ENCODE results near the gene CLDN18. TPM values are rescaled to one million over a fixed set of nuclear protein-coding genes. Genes with fewer than 3 reads are reported as not detected.

The CLDN18 gene
- total RNA-seq, 2 experiments from 2014 or later, result not detected

- Mint-ChIP-seq H3K4me1 (ENCODE audit: low read depth) (no peaks in the 10 kb centered on the region), H3K27me3 (peaks cover 20% of the 10 kb centered on the region), H3K36me3 (no peaks in the 10 kb centered on the region), H3K9me3 (no peaks in the 10 kb centered on the region), H3K4me3 (no peak overlapping the region), H3K27ac (no peak overlapping the region)
- DNase-seq, result no peak
- intact Hi-C loops (cut with micrococcal nuclease), result no loop called here
- ChIA-PET POLR2A (no interaction called here), CTCF (no interaction called here)
Measured at GRCh38 chr3:138003069-138003468, 6.9 kb upstream of the CLDN18 start.

DNA sequence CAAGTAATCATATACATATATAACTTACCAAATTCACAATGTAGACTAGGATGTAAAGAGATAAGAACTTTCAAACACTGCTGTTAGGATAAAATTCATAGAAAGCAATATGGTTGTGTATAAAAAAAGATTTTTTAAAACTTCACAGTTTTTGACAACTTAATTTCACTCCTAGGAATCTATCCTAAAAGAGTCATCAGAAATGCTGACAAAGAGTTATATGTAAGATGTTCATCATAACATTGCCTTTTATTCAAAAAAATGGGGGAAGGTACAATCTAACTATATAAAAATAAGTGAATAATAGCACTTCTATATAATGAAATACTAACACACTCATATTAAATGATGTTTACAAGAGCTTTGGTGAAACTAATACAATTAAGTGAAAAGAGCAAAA lies 4.3 kb upstream of the CLDN18 start:
- ChIA-PET CTCF (no interaction called here), POLR2A (no interaction called here)
- Mint-ChIP-seq H3K36me3 (no peaks in the 10 kb centered on the region), H3K27ac (no peak overlapping the region), H3K9me3 (no peaks in the 10 kb centered on the region), H3K4me1 (ENCODE audit: low read depth) (no peaks in the 10 kb centered on the region), H3K27me3 (peaks cover 7% of the 10 kb centered on the region), H3K4me3 (no peak overlapping the region)
- intact Hi-C loops (cut with micrococcal nuclease), result no loop called here
- DNase-seq, result no peak

GRCh38 chr3:138007898-138008297 lies 2.1 kb upstream of the CLDN18 start:
- Mint-ChIP-seq H3K4me3 (no peak overlapping the region), H3K9me3 (no peaks in the 10 kb centered on the region), H3K27me3 (peaks cover 6% of the 10 kb centered on the region), H3K27ac (no peak overlapping the region), H3K36me3 (no peaks in the 10 kb centered on the region), H3K4me1 (ENCODE audit: low read depth) (no peaks in the 10 kb centered on the region)
- intact Hi-C loops (cut with micrococcal nuclease), result no loop called here
- ChIA-PET POLR2A (no interaction called here), CTCF (no interaction called here)
- no peak for DNase-seq

DNA sequence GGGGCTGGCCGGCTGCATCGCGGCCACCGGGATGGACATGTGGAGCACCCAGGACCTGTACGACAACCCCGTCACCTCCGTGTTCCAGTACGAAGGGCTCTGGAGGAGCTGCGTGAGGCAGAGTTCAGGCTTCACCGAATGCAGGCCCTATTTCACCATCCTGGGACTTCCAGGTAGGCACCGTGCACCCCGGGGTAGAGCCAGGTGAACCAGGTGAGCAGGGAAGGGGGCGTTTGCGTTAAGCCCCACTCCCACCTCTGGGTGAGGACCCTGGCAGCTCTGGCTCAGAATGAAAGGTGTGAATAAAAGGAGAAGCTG lies 267 bp downstream of the CLDN18 start:
- CTCF ChIA-PET, result no interaction called here
- no peak overlapping the region for H3K27ac Mint-ChIP-seq
- no peaks in the 10 kb centered on the region for H3K4me1 Mint-ChIP-seq (ENCODE audit: low read depth)
- H3K9me3 Mint-ChIP-seq, result no peaks in the 10 kb centered on the region
- no peaks in the 10 kb centered on the region for H3K36me3 Mint-ChIP-seq
- no peak overlapping the region for H3K4me3 Mint-ChIP-seq
- DNase-seq, result no peak
- POLR2A ChIA-PET, result no interaction called here
- intact Hi-C loops (cut with micrococcal nuclease), result no loop called here
- peaks cover 6% of the 10 kb centered on the region for H3K27me3 Mint-ChIP-seq

- no peaks in the 10 kb centered on the region for H3K36me3 Mint-ChIP-seq
- H3K9me3 Mint-ChIP-seq, result no peaks in the 10 kb centered on the region
- H3K27me3 Mint-ChIP-seq, result peaks cover 4% of the 10 kb centered on the region
- H3K4me3 Mint-ChIP-seq, result no peak overlapping the region
- DNase-seq, result no peak
- CTCF ChIA-PET, result no interaction called here
- H3K27ac Mint-ChIP-seq, result no peak overlapping the region
- POLR2A ChIA-PET, result no interaction called here
- intact Hi-C loops (cut with micrococcal nuclease), result no loop called here
- no peaks in the 10 kb centered on the region for H3K4me1 Mint-ChIP-seq (ENCODE audit: low read depth)
Measured at GRCh38 chr3:138011722-138012121, 1.8 kb downstream of the CLDN18 start.

- intact Hi-C loops (cut with micrococcal nuclease), result no loop called here
- no peaks in the 10 kb centered on the region for H3K4me1 Mint-ChIP-seq (ENCODE audit: low read depth)
- ChIA-PET CTCF (no interaction called here), POLR2A (no interaction called here)
- DNase-seq, result no peak
- no peaks in the 10 kb centered on the region for H3K36me3 Mint-ChIP-seq
- H3K27ac Mint-ChIP-seq, result no peak overlapping the region
- H3K9me3 Mint-ChIP-seq, result no peaks in the 10 kb centered on the region
- peaks cover 4% of the 10 kb centered on the region for H3K27me3 Mint-ChIP-seq
- H3K4me3 Mint-ChIP-seq, result no peak overlapping the region
Measured at GRCh38 chr3:138012526-138012925, 2.6 kb downstream of the CLDN18 start.

- no peaks in the 10 kb centered on the region for H3K9me3 Mint-ChIP-seq
- H3K36me3 Mint-ChIP-seq, result no peaks in the 10 kb centered on the region
- peaks cover 2% of the 10 kb centered on the region for H3K27me3 Mint-ChIP-seq
- no peak for DNase-seq
- H3K4me1 Mint-ChIP-seq (ENCODE audit: low read depth), result no peaks in the 10 kb centered on the region
- no peak overlapping the region for H3K4me3 Mint-ChIP-seq
- CTCF ChIA-PET, result interaction anchor here (1.2 to 1.9 kb wide), 2 partner anchors 102 to 104 kb away, joined by 3 to 5 read pairs; no protein-coding TSS in a partner anchor
- intact Hi-C loops (cut with micrococcal nuclease), result no loop called here
- H3K27ac Mint-ChIP-seq, result no peak overlapping the region
- POLR2A ChIA-PET, result no interaction called here
Measured at GRCh38 chr3:138016065-138016464, 6.1 kb downstream of the CLDN18 start.

DNA sequence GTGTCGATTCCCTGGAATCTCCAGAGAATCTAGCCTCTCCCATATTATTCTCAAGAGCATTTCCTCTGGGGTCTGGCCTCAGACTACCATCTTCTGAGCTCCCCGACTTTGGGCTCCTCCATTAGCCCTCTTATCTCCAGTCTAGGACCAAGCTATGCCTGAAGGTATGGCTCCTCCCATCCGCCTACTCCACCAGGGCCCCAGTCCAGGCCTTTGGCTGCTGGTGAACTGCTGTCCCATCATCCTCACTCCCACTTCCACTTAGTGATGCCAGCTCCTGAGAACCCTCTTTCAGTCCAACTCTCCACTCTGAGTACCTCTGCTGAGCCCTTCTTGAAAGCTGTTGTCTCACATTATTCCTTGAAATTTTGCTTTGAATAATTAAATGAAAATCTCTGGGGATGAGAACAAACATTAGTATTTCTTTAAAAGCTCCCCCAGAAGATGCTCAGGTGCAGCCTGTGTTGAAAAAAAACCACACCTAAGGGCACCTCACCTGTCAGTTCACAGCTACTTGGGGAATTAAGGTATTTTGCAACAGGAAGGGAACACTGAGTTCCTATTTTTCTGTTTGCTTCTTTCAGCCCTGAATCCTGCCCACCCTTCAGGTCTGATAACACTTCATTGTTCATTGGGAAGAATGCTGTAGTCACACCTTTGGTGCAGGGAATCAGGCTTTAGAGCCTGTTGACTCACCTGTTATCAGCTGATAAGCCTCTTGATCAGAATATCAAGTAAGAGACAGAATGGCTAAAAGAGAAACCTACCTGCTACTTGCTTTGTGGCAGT lies 9.5 kb downstream of the CLDN18 start:
- no peak for DNase-seq

DNA sequence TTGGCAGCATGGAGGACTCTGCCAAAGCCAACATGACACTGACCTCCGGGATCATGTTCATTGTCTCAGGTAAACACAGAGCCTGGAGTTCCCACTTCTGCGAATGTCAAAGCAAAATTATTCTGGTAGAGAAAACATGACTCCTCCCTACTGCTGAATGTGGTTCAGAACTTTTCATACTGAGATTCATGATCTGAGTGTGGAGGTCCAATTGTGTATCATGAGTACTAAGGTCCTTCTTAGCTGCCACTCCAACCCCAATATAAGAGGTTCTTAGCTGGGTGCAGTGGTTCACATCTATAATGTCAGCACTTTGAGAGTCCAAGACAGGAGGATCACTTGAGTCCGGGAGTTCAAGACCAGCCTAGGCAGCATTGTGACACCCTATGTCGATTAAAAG lies 13.8 kb downstream of the CLDN18 start:
- Mint-ChIP-seq H3K9me3 (no peaks in the 10 kb centered on the region), H3K4me1 (ENCODE audit: low read depth) (no peaks in the 10 kb centered on the region), H3K27ac (no peak overlapping the region), H3K27me3 (peaks cover 3% of the 10 kb centered on the region), H3K36me3 (no peaks in the 10 kb centered on the region), H3K4me3 (no peak overlapping the region)
- no peak for DNase-seq
- ChIA-PET POLR2A (no interaction called here), CTCF (no interaction called here)
- intact Hi-C loops (cut with micrococcal nuclease), result no loop called here

More for the DNA sequence above, 9.5 kb downstream of the CLDN18 start:
- H3K4me1 Mint-ChIP-seq (ENCODE audit: low read depth), result no peaks in the 10 kb centered on the region
- H3K27me3 Mint-ChIP-seq, result no peaks in the 10 kb centered on the region
- no peaks in the 10 kb centered on the region for H3K36me3 Mint-ChIP-seq
- H3K4me3 Mint-ChIP-seq, result no peak overlapping the region
- intact Hi-C loops (cut with micrococcal nuclease), result no loop called here
- CTCF ChIA-PET, result no interaction called here
- H3K9me3 Mint-ChIP-seq, result no peaks in the 10 kb centered on the region
- POLR2A ChIA-PET, result no interaction called here
- no peak overlapping the region for H3K27ac Mint-ChIP-seq

GRCh38 chr3:138025553-138025952 lies 15.6 kb downstream of the CLDN18 start:
- Mint-ChIP-seq H3K4me3 (no peak overlapping the region), H3K4me1 (ENCODE audit: low read depth) (no peaks in the 10 kb centered on the region), H3K27me3 (peaks cover 3% of the 10 kb centered on the region), H3K36me3 (no peaks in the 10 kb centered on the region), H3K27ac (no peak overlapping the region), H3K9me3 (no peaks in the 10 kb centered on the region)
- ChIA-PET CTCF (no interaction called here), POLR2A (no interaction called here)
- intact Hi-C loops (cut with micrococcal nuclease), result no loop called here
- DNase-seq, result no peak

DNA sequence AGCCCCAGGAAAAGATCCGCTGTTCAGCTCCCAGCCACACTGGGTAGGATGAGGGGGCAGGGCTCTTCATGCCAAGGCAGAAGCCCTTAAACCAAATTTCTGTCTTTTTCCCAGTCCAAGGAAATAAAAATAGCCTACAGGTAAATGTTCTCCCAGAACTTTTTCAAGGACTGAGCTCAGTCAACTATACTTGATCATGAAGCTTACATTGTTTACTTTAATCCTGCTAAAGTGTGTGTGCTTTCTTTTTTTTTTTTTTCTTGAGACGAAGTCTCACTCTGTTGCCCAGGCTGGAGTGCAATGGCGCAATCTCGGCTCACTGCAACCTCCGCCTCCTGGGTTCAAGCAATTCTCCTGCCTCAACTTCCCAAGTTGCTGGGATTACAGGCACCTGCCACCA lies 17.9 kb downstream of the CLDN18 start:
- intact Hi-C loops (cut with micrococcal nuclease), result no loop called here
- Mint-ChIP-seq H3K36me3 (no peaks in the 10 kb centered on the region), H3K27me3 (peaks cover 8% of the 10 kb centered on the region), H3K27ac (no peak overlapping the region), H3K4me1 (ENCODE audit: low read depth) (no peaks in the 10 kb centered on the region), H3K9me3 (no peaks in the 10 kb centered on the region), H3K4me3 (no peak overlapping the region)
- CTCF ChIA-PET, result no interaction called here
- DNase-seq, result no peak
- POLR2A ChIA-PET, result no interaction called here

DNA sequence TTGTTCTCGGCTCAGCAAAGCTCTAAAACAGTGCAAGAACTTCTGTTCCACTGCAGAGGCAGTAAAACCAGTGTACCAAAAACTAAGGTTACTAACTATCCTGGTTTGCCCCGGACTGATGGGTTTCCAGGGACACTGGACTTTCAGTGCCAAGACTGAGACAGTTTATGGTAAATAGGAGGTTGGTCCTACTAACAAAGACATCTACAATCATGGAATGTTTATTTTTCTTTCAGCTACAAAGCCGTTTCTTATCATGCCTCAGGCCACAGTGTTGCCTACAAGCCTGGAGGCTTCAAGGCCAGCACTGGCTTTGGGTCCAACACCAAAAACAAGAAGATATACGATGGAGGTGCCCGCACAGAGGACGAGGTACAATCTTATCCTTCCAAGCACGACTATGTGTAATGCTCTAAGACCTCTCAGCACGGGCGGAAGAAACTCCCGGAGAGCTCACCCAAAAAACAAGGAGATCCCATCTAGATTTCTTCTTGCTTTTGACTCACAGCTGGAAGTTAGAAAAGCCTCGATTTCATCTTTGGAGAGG lies 20.8 kb downstream of the CLDN18 start:
- no peak overlapping the region for H3K4me3 Mint-ChIP-seq
- H3K27ac Mint-ChIP-seq, result no peak overlapping the region
- H3K9me3 Mint-ChIP-seq, result no peaks in the 10 kb centered on the region
- DNase-seq, result no peak
- ChIA-PET CTCF (interaction anchor here (0.5 to 0.6 kb wide), 2 partner anchors 755 to 931 kb away, joined by 3 to 4 read pairs; no protein-coding TSS in a partner anchor), POLR2A (no interaction called here)
- no peaks in the 10 kb centered on the region for H3K4me1 Mint-ChIP-seq (ENCODE audit: low read depth)
- intact Hi-C loops (cut with micrococcal nuclease), result no loop called here
- peaks cover 15% of the 10 kb centered on the region for H3K27me3 Mint-ChIP-seq
- H3K36me3 Mint-ChIP-seq, result no peaks in the 10 kb centered on the region

GRCh38 chr3:138031536-138031935 lies 21.6 kb downstream of the CLDN18 start:
- ChIA-PET CTCF (no interaction called here), POLR2A (no interaction called here)
- no peaks in the 10 kb centered on the region for H3K36me3 Mint-ChIP-seq
- intact Hi-C loops (cut with micrococcal nuclease), result no loop called here
- H3K27ac Mint-ChIP-seq, result no peak overlapping the region
- H3K4me1 Mint-ChIP-seq (ENCODE audit: low read depth), result no peaks in the 10 kb centered on the region
- no peak overlapping the region for H3K4me3 Mint-ChIP-seq
- DNase-seq, result no peak
- H3K9me3 Mint-ChIP-seq, result no peaks in the 10 kb centered on the region
- peaks cover 15% of the 10 kb centered on the region for H3K27me3 Mint-ChIP-seq

All from activated CD4-positive, alpha-beta memory T cell treated with anti-CD3 and anti-CD28 coated beads for 36 hours (primary cell).